ENCODE measurements around the gene ZNF462.

Gene ZNF462

DNA sequence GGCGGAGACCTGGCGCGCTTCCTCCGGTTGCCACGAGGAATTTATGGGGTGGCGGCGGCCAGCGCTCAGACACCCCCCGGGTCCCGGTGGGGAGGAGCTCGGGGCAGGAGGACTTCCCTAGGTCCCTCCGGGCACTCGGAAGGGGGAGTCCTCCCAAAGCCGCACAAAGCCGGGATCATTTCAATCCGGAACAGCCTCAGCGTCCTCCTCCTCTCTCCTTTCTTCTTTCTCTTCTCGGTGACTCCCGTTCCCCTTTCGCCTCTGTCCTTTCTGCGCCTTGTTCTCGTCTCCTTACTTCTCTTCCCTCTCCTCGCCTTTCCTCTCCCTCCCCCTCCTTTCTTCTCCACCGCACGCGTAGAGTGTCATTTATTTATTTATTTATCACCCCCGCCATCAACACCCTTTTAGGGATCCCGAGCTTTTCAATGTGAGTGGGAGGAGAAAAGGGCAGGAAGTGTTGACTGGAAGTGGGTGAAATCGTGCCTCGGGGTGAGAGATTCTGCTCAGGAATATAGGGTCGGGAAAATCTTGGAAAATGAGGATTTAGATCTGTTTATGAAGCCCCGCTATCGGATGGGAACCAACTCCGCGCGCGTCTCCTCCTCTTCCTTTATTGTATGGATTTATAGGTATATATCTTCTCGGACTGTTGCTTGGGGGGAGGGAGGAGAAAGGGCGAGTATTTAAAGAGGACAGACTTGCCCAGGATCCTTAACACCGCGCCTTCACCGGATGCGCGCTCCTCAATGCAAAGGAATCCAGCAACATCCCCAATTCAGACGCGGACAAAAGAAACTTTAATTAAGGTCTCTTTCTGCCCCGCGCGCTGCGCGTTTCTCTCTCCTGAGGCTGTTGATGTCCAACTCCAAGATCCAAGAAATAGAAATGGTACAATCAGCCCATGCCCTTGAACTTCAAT is 2.0 kb upstream of the ZNF462 start:
- DNase-seq, result peak; percentile 57
- in situ Hi-C loops (cut with HindIII; ENCODE audit: low pct_ligation_motif_present, low pct_unique_long_range_greater_than_20kb, low sequenced_read_pairs), result no loop called here

DNA sequence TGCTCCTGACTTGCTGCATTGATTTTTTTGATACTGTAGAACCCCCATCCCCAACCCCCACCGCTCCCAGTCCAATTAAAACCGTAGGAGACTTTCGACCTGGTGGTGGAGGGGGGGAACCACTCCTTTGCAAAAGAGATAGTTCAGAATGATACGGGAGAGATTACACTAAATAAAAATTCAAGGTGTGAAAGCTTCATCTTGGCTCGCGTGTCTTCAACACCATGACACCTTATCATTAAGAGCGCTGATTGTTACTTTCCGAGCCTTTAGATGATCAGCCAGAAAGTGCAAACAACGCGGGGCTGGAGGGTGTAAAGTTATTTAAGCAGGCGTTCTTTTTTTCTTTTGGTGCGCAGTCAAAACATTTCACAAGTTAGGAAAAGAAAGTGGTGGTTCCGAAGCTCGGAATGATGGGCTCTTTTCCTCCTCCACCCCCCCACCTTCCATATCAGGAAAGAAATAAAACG is 1.3 kb upstream of the ZNF462 start:
- in situ Hi-C loops (cut with HindIII; ENCODE audit: low pct_ligation_motif_present, low pct_unique_long_range_greater_than_20kb, low sequenced_read_pairs), result no loop called here
- DNase-seq, result no peak

- in situ Hi-C loops (cut with HindIII; ENCODE audit: low pct_ligation_motif_present, low pct_unique_long_range_greater_than_20kb, low sequenced_read_pairs), result no loop called here
- DNase-seq, result peak; percentile 49
These were observed 701 bp upstream of the ZNF462 start for GRCh38 chr9:106862110-106862820.

GRCh38 chr9:106864373-106865143 is 1.6 kb downstream of the ZNF462 start:
- in situ Hi-C loops (cut with HindIII; ENCODE audit: low pct_ligation_motif_present, low pct_unique_long_range_greater_than_20kb, low sequenced_read_pairs), result no loop called here
- peak; percentile 36 for DNase-seq

DNA sequence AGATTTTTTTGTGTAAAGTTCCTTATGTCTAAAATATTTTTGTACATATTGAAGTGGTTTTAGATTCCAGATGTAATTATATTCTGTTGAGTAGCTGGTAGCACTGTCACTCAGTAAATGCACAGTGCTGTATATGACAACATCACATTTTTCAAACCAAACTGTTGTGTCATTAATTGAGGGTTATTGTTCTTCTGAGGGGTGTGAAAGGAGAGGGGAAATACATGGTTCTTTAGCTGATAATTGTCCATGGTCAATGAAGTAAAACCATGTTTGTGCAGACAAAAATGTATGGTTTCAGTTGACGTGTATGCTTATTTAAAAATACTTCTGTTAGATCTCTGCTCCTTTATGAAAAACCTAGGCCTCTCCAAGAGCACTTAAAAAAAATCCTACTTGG is 3.3 kb downstream of the ZNF462 start:
- DNase-seq, result no peak
- in situ Hi-C loops (cut with HindIII; ENCODE audit: low pct_ligation_motif_present, low pct_unique_long_range_greater_than_20kb, low sequenced_read_pairs), result no loop called here

GRCh38 chr9:106867286-106867685 is 4.3 kb downstream of the ZNF462 start:
- in situ Hi-C loops (cut with HindIII; ENCODE audit: low pct_ligation_motif_present, low pct_unique_long_range_greater_than_20kb, low sequenced_read_pairs), result no loop called here
- no peak for DNase-seq

- no peak for DNase-seq
- in situ Hi-C loops (cut with HindIII; ENCODE audit: low pct_ligation_motif_present, low pct_unique_long_range_greater_than_20kb, low sequenced_read_pairs), result no loop called here
These were observed 5.1 kb downstream of the ZNF462 start for GRCh38 chr9:106868087-106868486.

- DNase-seq, result no peak
- in situ Hi-C loops (cut with HindIII; ENCODE audit: low pct_ligation_motif_present, low pct_unique_long_range_greater_than_20kb, low sequenced_read_pairs), result no loop called here
These were observed 5.6 kb downstream of the ZNF462 start for GRCh38 chr9:106868565-106868964.

GRCh38 chr9:106869028-106869427 is 6.1 kb downstream of the ZNF462 start:
- DNase-seq, result no peak

GRCh38 chr9:106869458-106869857 is 6.5 kb downstream of the ZNF462 start:
- DNase-seq, result no peak
- in situ Hi-C loops (cut with HindIII; ENCODE audit: low pct_ligation_motif_present, low pct_unique_long_range_greater_than_20kb, low sequenced_read_pairs), result no loop called here

More at GRCh38 chr9:106869028-106869427, 6.1 kb downstream of the ZNF462 start:
- in situ Hi-C loops (cut with HindIII; ENCODE audit: low pct_ligation_motif_present, low pct_unique_long_range_greater_than_20kb, low sequenced_read_pairs), result no loop called here

GRCh38 chr9:106872641-106873040 is 9.7 kb downstream of the ZNF462 start:
- in situ Hi-C loops (cut with HindIII; ENCODE audit: low pct_ligation_motif_present, low pct_unique_long_range_greater_than_20kb, low sequenced_read_pairs), result no loop called here
- DNase-seq, result no peak

- DNase-seq, result no peak
- in situ Hi-C loops (cut with HindIII; ENCODE audit: low pct_ligation_motif_present, low pct_unique_long_range_greater_than_20kb, low sequenced_read_pairs), result no loop called here
These were observed 11.1 kb downstream of the ZNF462 start for GRCh38 chr9:106874031-106874430.

DNA sequence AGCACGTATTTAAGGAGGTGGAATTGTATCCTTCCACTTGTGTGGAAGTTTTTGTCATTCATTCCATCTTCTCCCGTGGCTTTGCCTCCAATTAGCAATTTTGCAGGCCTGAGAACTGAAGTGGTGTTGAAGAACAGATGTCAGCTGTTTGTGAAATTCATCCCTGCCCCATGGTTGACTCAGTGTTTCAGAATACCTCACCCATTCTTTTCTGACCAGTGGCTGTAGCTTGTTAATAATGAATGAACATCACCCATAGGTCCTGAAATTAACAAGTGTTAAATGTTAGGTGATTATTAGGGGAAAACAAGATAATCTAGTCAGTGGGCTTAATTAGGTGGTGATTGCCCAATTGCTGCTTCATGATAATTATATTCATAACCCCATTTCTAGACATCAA is 11.7 kb downstream of the ZNF462 start:
- no peak for DNase-seq
- in situ Hi-C loops (cut with HindIII; ENCODE audit: low pct_ligation_motif_present, low pct_unique_long_range_greater_than_20kb, low sequenced_read_pairs), result no loop called here

- in situ Hi-C loops (cut with HindIII; ENCODE audit: low pct_ligation_motif_present, low pct_unique_long_range_greater_than_20kb, low sequenced_read_pairs), result no loop called here
- no peak for DNase-seq
These were observed 12.6 kb downstream of the ZNF462 start for GRCh38 chr9:106875529-106875928.

- DNase-seq, result no peak
- in situ Hi-C loops (cut with HindIII; ENCODE audit: low pct_ligation_motif_present, low pct_unique_long_range_greater_than_20kb, low sequenced_read_pairs), result no loop called here
These were observed 14.4 kb downstream of the ZNF462 start for GRCh38 chr9:106877345-106877744.

DNA sequence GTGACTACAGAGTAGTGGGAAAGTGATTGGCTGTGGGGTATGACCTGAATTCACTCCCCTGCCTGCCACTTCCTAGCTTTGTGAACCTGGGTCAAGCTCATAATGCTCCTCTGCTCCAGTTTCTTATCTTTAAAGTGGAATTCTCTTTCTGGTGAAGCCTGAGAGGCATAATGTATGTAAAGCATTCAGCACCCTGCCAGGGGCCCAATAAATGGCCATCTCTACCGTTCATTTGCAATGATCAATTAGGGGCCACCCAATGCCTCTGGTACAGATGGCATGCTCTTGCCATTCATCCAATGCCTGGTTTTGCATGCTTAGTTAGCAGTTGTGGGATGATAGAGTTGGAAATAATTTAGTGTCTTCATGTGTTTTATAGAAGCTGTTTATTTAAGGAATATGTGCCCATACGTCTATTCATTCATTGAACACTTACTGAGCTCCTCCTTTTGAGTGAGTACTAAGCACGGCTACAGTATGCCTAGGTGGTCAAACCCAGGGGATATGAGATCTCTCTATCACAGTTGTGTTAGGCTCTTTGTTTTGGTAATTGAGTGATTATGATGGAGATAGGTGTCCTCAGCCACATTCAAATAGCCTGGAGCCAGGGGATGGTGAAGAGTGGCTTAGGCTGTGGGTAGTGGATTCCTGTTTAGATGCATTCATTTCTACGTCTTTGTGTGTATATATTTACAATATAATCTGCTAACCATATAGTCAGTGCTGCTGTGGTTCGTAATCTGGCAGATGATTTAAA is 15.3 kb downstream of the ZNF462 start:
- no peak for DNase-seq
- in situ Hi-C loops (cut with HindIII; ENCODE audit: low pct_ligation_motif_present, low pct_unique_long_range_greater_than_20kb, low sequenced_read_pairs), result no loop called here

GRCh38 chr9:106878934-106879333 is 16.0 kb downstream of the ZNF462 start:
- DNase-seq, result no peak
- in situ Hi-C loops (cut with HindIII; ENCODE audit: low pct_ligation_motif_present, low pct_unique_long_range_greater_than_20kb, low sequenced_read_pairs), result no loop called here

DNA sequence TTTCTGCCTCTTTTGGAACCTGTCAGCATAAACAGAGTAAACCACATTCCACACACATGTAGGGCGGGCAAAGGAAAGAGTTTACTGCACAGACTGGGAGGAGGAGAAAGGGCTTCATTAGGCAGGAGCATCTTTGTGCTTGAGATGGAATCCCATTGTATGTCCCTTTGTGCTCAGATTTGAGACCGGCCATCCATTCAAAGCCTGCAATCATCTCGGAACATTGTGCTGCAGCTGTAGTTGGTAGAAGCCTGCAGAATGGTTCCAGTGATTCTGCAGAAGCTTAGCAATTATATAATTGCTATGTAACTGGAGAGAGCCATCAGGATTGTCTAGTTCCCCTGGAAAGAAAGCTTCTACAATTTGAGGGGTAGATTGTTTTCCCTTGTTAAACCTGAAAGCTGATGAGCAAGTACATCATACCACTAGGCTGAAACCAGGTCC is 16.5 kb downstream of the ZNF462 start:
- in situ Hi-C loops (cut with HindIII; ENCODE audit: low pct_ligation_motif_present, low pct_unique_long_range_greater_than_20kb, low sequenced_read_pairs), result no loop called here
- no peak for DNase-seq
